Transverse colon (tissue), 4 donors: ENCODE results near the gene MB21D2. TPM values are rescaled to one million over a fixed set of nuclear protein-coding genes. Genes with fewer than 3 reads are reported as not detected.
A peak's percentile ranks its signal among the peaks of the same experiment; 100 is the strongest.

Experiments used
- DNase-seq: peaks from one replicate; pipeline ENCODE4 v3.0.0-alpha.2; 2019
- H3K27ac ChIP-seq, 4 donors: fragments of 200-600 bp; sonication (generic); 2 replicates each; pipeline ENCODE4 v1.5.1; 2016 to 2018; ENCODE audit warnings: inconsistent platforms in 4 of 4
- H3K27me3 ChIP-seq: fragments of 200-600 bp; sonication (generic); 2 replicates; pipeline ENCODE4 v1.5.1; 2017; ENCODE audit warnings: inconsistent platforms
- H3K36me3 ChIP-seq, 4 donors: fragments of 200-600 bp; sonication (generic); 2 replicates each; pipeline ENCODE4 v1.5.1; 2017 to 2019; ENCODE audit warnings: inconsistent platforms in 4 of 4
- H3K4me1 ChIP-seq, 4 donors: fragments of 200-600 bp; sonication (generic); 2 replicates each; pipeline ENCODE4 v1.5.1; 2017 to 2020; ENCODE audit warnings: inconsistent platforms in 4 of 4
- H3K4me3 ChIP-seq, 4 donors: fragments of 200-600 bp; sonication (generic); 1 replicate in 1 of 4; 2 replicates in 3 of 4; pipeline versions ENCODE4 v1.5.1 to v1.6.1; 2017 to 2019; ENCODE audit warnings: inconsistent platforms in 4 of 4
- H3K9me3 ChIP-seq, 2 donors: fragments of 200-600 bp; sonication (generic); 2 replicates each; pipeline ENCODE4 v1.5.1; 2017 to 2019; ENCODE audit warnings: inconsistent platforms in 2 of 2
- EP300 ChIP-seq: sonication (generic); formaldehyde crosslinking; IDR thresholded peaks from one replicate; pipeline ENCODE4 v1.6.1; 2017; ENCODE audit warnings: antibody characterized with exemption, low read depth
- POLR2A ChIP-seq: fragments of 450-650 bp; IDR thresholded peaks from one replicate; pipeline ENCODE4 v1.6.1; 2016; ENCODE audit warnings: antibody characterized with exemption, mild to moderate bottlenecking, moderate library complexity
- POLR2AphosphoS5 ChIP-seq, 3 donors: sonication (generic); formaldehyde crosslinking; IDR thresholded peaks; one replicate each; pipeline ENCODE4 v1.6.1; 2016; ENCODE audit warnings: antibody characterized with exemption in 3 of 3
- WGBS, 2 donors: methylation state at CpG; one replicate each; pipeline ENCODE4 v1.1.5; 2018; ENCODE audit warnings: low coverage in 1 of 2; 5-methylcytosine and 5-hydroxymethylcytosine counted together
- in situ Hi-C, 4 donors: fragments of 200-750 bp; cut with MboI; loops; one replicate each; pipeline versions ENCODE4 v1.15.0 to v1.15.1; 2017; ENCODE audit warnings: low sequenced_read_pairs in 3 of 4, low pct_ligation_motif_present in 1 of 4, low pct_unique_long_range_greater_than_20kb in 1 of 4
- intact Hi-C: fragments of 100-400 bp; cut with DNase I; formaldehyde crosslinking; loops from one replicate; pipeline ENCODE4 v1.15.1; 2023; ENCODE audit warnings: low total_unique reads
- total RNA-seq, 4 donors: library from RNA; depleted of rRNA; stranded (reverse); fragments of >200 nt; gene quantifications; one replicate each; pipeline ENCODE4 v1.1.0, GENCODE V29; 2016
- TF ChIP-seq, protein P1 (sequence below), 5 experiments: fragments of 200-600 bp in 3 of 5; fragments of 450-650 bp in 2 of 5; sonication (generic) in 3 of 5; IDR thresholded peaks; 1 replicate in 2 of 5; 2 replicates in 3 of 5; pipeline ENCODE4 v1.5.1; 2016 to 2017; ENCODE audit warnings: antibody characterized with exemption in 5 of 5, inconsistent platforms in 3 of 5, mild to moderate bottlenecking in 2 of 5, moderate library complexity in 1 of 5

MB21D2 gene
- total RNA-seq, 4 donors from 2014 or later = 1.5 to 8.4 (median 4.2) TPM

DNA sequence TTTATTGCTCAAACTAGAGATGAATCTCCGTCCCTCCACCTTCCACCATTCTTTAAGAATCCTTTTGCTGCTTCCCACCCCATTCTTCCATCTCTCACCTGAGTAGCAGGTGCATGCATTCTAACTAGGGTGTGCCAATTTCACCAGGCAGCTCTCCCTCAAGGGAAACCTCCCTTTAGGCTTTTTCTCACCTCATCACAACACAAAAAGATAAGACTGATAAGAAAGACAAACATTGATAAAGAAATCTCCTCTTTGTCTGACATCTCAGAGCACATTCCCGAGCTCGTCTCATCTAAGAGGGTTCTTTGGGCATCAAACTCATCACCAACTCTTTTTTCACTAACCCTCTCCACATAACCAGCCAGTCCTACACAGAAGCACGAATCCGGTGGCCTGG, 23.0 kb downstream of the MB21D2 start:
- H3K36me3 ChIP-seq = no peaks in the 10 kb centered on the region
- in situ Hi-C loops (no loop called here), intact Hi-C loops (no loop called here)
- no peaks in the 10 kb centered on the region for H3K9me3 ChIP-seq
- no peaks in the 10 kb centered on the region for H3K27me3 ChIP-seq
- no peak overlapping the region for H3K4me3 ChIP-seq
- H3K27ac ChIP-seq = no peak overlapping the region
- WGBS, 2 donors = 60 to 63% methylated on average over 3 to 5 of the region's 5 CpGs
- peaks cover 0 to 7% (median 3%) of the 10 kb centered on the region in 4 donors for H3K4me1 ChIP-seq
- DNase-seq = no peak
- no peak for TF ChIP-seq EP300
- no peak for TF ChIP-seq POLR2AphosphoS5 (IDR thresholded peaks at IDR 0.05)
- TF ChIP-seq, protein P1, sequence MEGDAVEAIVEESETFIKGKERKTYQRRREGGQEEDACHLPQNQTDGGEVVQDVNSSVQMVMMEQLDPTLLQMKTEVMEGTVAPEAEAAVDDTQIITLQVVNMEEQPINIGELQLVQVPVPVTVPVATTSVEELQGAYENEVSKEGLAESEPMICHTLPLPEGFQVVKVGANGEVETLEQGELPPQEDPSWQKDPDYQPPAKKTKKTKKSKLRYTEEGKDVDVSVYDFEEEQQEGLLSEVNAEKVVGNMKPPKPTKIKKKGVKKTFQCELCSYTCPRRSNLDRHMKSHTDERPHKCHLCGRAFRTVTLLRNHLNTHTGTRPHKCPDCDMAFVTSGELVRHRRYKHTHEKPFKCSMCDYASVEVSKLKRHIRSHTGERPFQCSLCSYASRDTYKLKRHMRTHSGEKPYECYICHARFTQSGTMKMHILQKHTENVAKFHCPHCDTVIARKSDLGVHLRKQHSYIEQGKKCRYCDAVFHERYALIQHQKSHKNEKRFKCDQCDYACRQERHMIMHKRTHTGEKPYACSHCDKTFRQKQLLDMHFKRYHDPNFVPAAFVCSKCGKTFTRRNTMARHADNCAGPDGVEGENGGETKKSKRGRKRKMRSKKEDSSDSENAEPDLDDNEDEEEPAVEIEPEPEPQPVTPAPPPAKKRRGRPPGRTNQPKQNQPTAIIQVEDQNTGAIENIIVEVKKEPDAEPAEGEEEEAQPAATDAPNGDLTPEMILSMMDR (IDR thresholded peaks at IDR 0.05) = no peak

DNA sequence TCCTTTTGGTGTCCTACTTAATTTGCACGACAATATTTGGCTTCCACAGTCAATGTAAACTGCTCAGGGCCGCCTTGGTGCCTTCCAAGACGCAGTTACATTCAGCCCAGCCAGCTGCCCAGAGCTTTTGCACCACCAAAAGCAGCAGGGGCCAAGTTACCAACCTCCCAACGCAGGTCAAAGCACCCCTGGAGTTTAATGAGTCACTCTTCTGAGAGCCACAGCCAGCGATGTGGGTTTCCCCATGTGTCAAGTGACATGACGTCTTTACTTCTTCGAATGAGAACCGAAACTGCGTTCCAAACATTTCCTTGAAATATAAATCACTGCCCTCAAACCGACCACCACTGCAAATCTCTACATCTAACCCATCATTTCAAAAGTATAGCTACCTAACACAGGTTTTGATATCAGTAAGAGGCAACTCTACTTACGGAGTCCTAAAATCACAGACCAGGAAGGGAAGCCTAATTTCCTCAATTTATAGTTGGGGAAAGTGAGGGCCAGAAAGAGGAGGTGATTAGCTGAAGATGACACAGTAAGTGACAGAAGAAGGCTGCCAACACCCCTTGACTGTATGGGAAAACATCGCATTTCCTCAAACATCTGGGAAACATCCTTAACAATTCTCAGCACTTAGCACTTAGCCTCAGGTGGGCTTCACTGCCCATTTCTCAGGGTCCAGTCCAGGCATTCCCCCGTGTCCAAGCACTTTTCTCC, 24.5 kb downstream of the MB21D2 start:
- in situ Hi-C loops (no loop called here), intact Hi-C loops (no loop called here)
- Histone ChIP-seq H3K4me1 (peaks cover 1 to 22% (median 12%) of the 10 kb centered on the region in 4 donors), H3K27me3 (no peaks in the 10 kb centered on the region), H3K27ac (peak overlapping the region; percentile 21 to 58 (median 38)), H3K4me3 (no peak overlapping the region), H3K36me3 (no peaks in the 10 kb centered on the region), H3K9me3 (no peaks in the 10 kb centered on the region)
- DNase-seq = peak; percentile 39
- TF ChIP-seq, protein P1 (IDR thresholded peaks at IDR 0.05) = no peak
- TF ChIP-seq EP300 (no peak), POLR2AphosphoS5 (IDR thresholded peaks at IDR 0.05) (peak; percentile 19 to 34 (median 25)), POLR2A (peak; percentile 14)
- 59 to 83% methylated on average over 4 to 13 of the region's 13 CpGs for whole genome bisulfite sequencing, 2 donors

DNA sequence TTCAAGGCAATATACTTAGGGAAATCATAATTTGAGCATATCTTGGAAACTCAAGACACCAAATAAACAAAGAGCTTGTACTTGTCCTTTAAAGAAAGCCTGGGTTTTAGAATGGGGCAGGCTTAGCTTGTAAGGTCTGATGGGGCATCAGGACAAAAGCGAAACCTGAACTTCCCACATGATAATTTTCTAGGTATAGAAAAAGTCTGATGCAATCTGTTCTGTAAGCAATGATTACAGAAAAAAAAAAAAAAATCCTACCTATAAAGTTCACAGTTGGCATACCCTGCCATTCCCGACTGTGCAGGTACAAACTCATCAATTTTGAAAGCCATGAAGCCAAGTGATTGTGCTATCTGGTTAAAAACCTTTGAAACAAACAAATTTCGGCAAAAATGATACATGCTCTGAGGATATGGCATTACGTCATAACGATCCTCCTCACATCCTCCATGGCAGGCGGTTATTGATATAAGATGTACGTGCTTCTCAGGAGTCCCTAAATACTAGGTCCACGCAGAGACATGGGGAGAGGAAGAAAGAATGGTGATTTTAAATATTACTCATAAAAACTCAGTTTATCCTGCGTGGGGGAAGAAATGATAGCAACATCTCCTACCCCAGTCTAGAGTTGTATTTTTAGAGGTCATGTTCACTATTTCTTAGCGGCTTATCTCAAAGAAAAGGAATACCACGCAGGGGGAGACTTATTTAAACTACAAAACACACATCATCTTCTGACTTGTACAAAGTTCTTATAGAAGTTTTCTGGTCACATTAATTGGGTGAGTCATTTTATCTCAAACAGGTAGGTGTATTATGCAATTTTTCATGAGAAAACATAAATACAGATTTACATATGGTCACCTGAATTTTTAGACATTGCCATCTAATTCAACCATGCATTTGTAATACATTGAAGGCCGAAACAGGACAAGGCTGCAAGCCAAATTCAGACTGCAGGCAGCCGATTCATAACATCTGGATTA, 27.0 kb downstream of the MB21D2 start:
- 91 to 94% methylated on average over 12 to 13 of the region's 13 CpGs for WGBS, 2 donors
- H3K9me3 ChIP-seq = no peaks in the 10 kb centered on the region
- no peak overlapping the region for H3K27ac ChIP-seq
- in situ Hi-C loops (no loop called here), intact Hi-C loops (no loop called here)
- no peak overlapping the region for H3K4me3 ChIP-seq
- TF ChIP-seq POLR2A = no peak
- TF ChIP-seq, protein P1 (IDR thresholded peaks at IDR 0.05) = no peak
- no peak for TF ChIP-seq EP300
- TF ChIP-seq POLR2AphosphoS5 (IDR thresholded peaks at IDR 0.05) = no peak
- H3K36me3 ChIP-seq = no peaks in the 10 kb centered on the region
- peaks cover 4 to 26% (median 17%) of the 10 kb centered on the region in 4 donors for H3K4me1 ChIP-seq
- H3K27me3 ChIP-seq = no peaks in the 10 kb centered on the region
- no peak for DNase-seq

DNA sequence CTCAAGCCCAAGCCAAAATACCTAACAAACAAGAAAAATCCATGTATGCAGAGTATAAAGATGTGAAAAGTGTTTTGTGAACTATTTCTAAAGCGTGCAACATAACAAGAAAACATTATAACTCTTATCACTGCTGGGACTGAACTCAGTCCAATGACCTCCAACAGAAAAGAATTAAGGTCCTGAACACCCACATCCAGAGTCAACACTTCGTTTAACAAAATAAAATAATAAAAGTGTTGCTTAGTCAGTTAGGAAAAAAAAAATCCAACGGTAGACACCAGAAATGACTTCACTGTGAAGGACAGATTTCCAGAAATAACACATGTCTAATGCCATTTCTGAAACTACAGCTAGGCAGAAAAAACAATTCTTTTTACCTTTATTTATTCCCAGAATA, 28.0 kb downstream of the MB21D2 start:
- H3K4me3 ChIP-seq = no peak overlapping the region
- intact Hi-C loops = no loop called here
- H3K36me3 ChIP-seq = no peaks in the 10 kb centered on the region
- 42 to 43% methylated on average over 3 of the region's 3 CpGs for WGBS, 2 donors
- in situ Hi-C loops = no loop called here
- peaks cover 4 to 26% (median 17%) of the 10 kb centered on the region in 4 donors for H3K4me1 ChIP-seq
- TF ChIP-seq POLR2A (no peak), EP300 (no peak), POLR2AphosphoS5 (IDR thresholded peaks at IDR 0.05) (no peak)
- TF ChIP-seq, protein P1 (IDR thresholded peaks at IDR 0.05) = no peak
- no peak for DNase-seq
- H3K9me3 ChIP-seq = no peaks in the 10 kb centered on the region
- H3K27me3 ChIP-seq = no peaks in the 10 kb centered on the region
- H3K27ac ChIP-seq = peak overlapping the region in 3 of 4 donors; percentile 17 to 32 (median 18)
